MM.1S (cell line): ENCODE results near the gene DNALI1.

Experiments
- CTCF ChIP-seq: fragments of 300-600 bp; sonication (generic); IDR thresholded peaks from 2 replicates; pipeline ENCODE4 v1.5.1; 2016; ENCODE audit warnings: antibody characterized with exemption, low read length, mixed read lengths
- EZH2phosphoT487 ChIP-seq: fragments of 300-600 bp; sonication (generic); IDR thresholded peaks from 2 replicates; pipeline ENCODE4 v1.6.1; 2018; ENCODE audit warnings: antibody characterized with exemption, low read length

- no peak for TF ChIP-seq EZH2phosphoT487
- no peak for TF ChIP-seq CTCF
Measured at GRCh38 chr1:37556712-37557196, at the start of gene DNALI1.
